NCI-H446 treated with DMSO at 0.1 percent for 48 hours (cell line): ENCODE data around the gene KANSL1.

Source experiments
- DNase-seq: peaks from one replicate; lab custom pipeline; 2025; lab: John Stamatoyannopoulos, UW

The KANSL1 gene

GRCh38 chr17:46169913-46170638 lies 23.2 kb downstream of the KANSL1 start:
- DNase-seq, result no peak

- no peak for DNase-seq
Observed at GRCh38 chr17:46167826-46168569, 25.2 kb downstream of the KANSL1 start.

- no peak for DNase-seq
Observed at GRCh38 chr17:46167267-46167666, 26.0 kb downstream of the KANSL1 start.

- DNase-seq, result no peak
Observed at GRCh38 chr17:46166692-46167249, 26.5 kb downstream of the KANSL1 start.

GRCh38 chr17:46163929-46164594 lies 29.2 kb downstream of the KANSL1 start:
- no peak for DNase-seq

- DNase-seq, result no peak
Observed at GRCh38 chr17:46163316-46163715, 29.9 kb downstream of the KANSL1 start.

GRCh38 chr17:46162866-46163265 lies 30.4 kb downstream of the KANSL1 start:
- no peak for DNase-seq

GRCh38 chr17:46160169-46160568 lies 33.1 kb downstream of the KANSL1 start:
- no peak for DNase-seq

GRCh38 chr17:46159686-46160085 lies 33.5 kb downstream of the KANSL1 start:
- DNase-seq, result no peak

GRCh38 chr17:46158323-46159296 lies 34.6 kb downstream of the KANSL1 start:
- no peak for DNase-seq

- DNase-seq, result no peak
Observed at GRCh38 chr17:46157443-46158062, 35.7 kb downstream of the KANSL1 start.

GRCh38 chr17:46154151-46154816 lies 38.9 kb downstream of the KANSL1 start:
- no peak for DNase-seq

- DNase-seq, result no peak
Observed at GRCh38 chr17:46152423-46152822, 40.8 kb downstream of the KANSL1 start.

GRCh38 chr17:46151762-46152161 lies 41.5 kb downstream of the KANSL1 start:
- no peak for DNase-seq

GRCh38 chr17:46150216-46150963 lies 42.8 kb downstream of the KANSL1 start:
- DNase-seq, result no peak

- DNase-seq, result no peak
Observed at GRCh38 chr17:46148247-46148646, 45.0 kb downstream of the KANSL1 start.

GRCh38 chr17:46147296-46147695 lies 45.9 kb downstream of the KANSL1 start:
- no peak for DNase-seq

GRCh38 chr17:46144246-46144645 lies 49.0 kb downstream of the KANSL1 start:
- DNase-seq, result no peak

- DNase-seq, result no peak
Observed at GRCh38 chr17:46143827-46144236, 49.4 kb downstream of the KANSL1 start.

GRCh38 chr17:46141645-46142044 lies 51.6 kb downstream of the KANSL1 start:
- no peak for DNase-seq
